HepG2 (cell line): ENCODE data around the gene MYLK.

Source experiments
- ATF4 ChIP-seq, 2 experiments: fragments of 450-650 bp in 1 of 2; sonication (generic) in 1 of 2; formaldehyde crosslinking; IDR thresholded peaks; 2 replicates each; pipeline versions ENCODE4 v1.5.0 to v1.8.0; 2020 to 2022; ENCODE audit warnings: mild to moderate bottlenecking in 1 of 2, missing genetic modification reagents in 1 of 2
- CBFB ChIP-seq: sonication (generic); formaldehyde crosslinking; IDR thresholded peaks from 2 replicates; pipeline ENCODE4 v1.4.0; 2020; ENCODE audit warnings: missing genetic modification reagents
- CTCF ChIP-seq: sonication (generic); formaldehyde crosslinking; IDR thresholded peaks from 2 replicates; pipeline ENCODE4 v1.5.0; 2020; ENCODE audit warnings: mild to moderate bottlenecking, missing genetic modification reagents, moderate library complexity
- DZIP1 ChIP-seq: sonication (generic); formaldehyde crosslinking; IDR thresholded peaks from 2 replicates; pipeline ENCODE4 v1.5.0; 2020; ENCODE audit warnings: mild to moderate bottlenecking, missing genetic modification reagents
- ETV6 ChIP-seq: sonication (generic); formaldehyde crosslinking; conservative IDR thresholded peaks from 2 replicates; pipeline ENCODE4 v1.4.0; 2020; ENCODE audit warnings: missing genetic modification reagents
- MAFK ChIP-seq, 2 experiments: IDR thresholded peaks in 1 of 2; conservative IDR thresholded peaks in 1 of 2; 2 replicates each; pipeline ENCODE4 v1.6.1; 2011; ENCODE audit warnings: improper control_type of control experiment in 2 of 2, low read length in 2 of 2
- NR2F2 ChIP-seq: IDR thresholded peaks from 2 replicates; pipeline ENCODE4 v1.6.1; 2012; ENCODE audit warnings: low read depth, inconsistent platforms, borderline replicate concordance
- REST ChIP-seq, 2 experiments: IDR thresholded peaks; 2 replicates each; pipeline ENCODE4 v1.6.1; 2011 to 2012; ENCODE audit warnings: low read length in 2 of 2, borderline replicate concordance in 1 of 2, low read depth in 1 of 2, mild to moderate bottlenecking in 1 of 2, moderate library complexity in 1 of 2
- TAF1 ChIP-seq: sonication (generic); formaldehyde crosslinking; IDR thresholded peaks from 2 replicates; pipeline ENCODE4 v1.4.0; 2020; ENCODE audit warnings: missing genetic modification reagents
- ZBTB33 ChIP-seq: sonication (generic); formaldehyde crosslinking; IDR thresholded peaks from 2 replicates; pipeline ENCODE4 v1.4.0; 2020; ENCODE audit warnings: missing genetic modification reagents
- ZNF34 ChIP-seq: sonication (generic); formaldehyde crosslinking; IDR thresholded peaks from 2 replicates; pipeline ENCODE4 v1.4.0; 2020; ENCODE audit warnings: mild to moderate bottlenecking, missing genetic modification reagents, borderline replicate concordance
- ZNF350 ChIP-seq: sonication (generic); formaldehyde crosslinking; IDR thresholded peaks from 2 replicates; pipeline ENCODE4 v1.4.0; 2020; ENCODE audit warnings: mild to moderate bottlenecking, low read depth, missing genetic modification reagents, borderline replicate concordance
- ZUFSP ChIP-seq: sonication (generic); formaldehyde crosslinking; IDR thresholded peaks from 2 replicates; pipeline ENCODE4 v1.9.0; 2021; ENCODE audit warnings: missing genetic modification reagents, mild to moderate bottlenecking, borderline replicate concordance

GRCh38 chr3:123679712-123680386, 204.3 kb downstream of the MYLK start:
- no peak for TF ChIP-seq ATF4 (CRISPR knock-in tag; IDR thresholded peaks at IDR 0.05)
- no peak for TF ChIP-seq ZNF350
- TF ChIP-seq CTCF (CRISPR knock-in tag): no peak
- TF ChIP-seq CBFB (CRISPR knock-in tag): no peak
- no peak for TF ChIP-seq MAFK (conservative IDR thresholded peaks at IDR 0.05 in 1 of 2, IDR thresholded peaks at IDR 0.05 in 1 of 2; ENCODE audit: low read length in 2 of 2)
- no peak for TF ChIP-seq DZIP1
- TF ChIP-seq TAF1 (CRISPR knock-in tag): no peak
- no peak for TF ChIP-seq ZNF34 (CRISPR knock-in tag)
- TF ChIP-seq NR2F2: no peak
- TF ChIP-seq ZBTB33 (CRISPR knock-in tag): no peak
- TF ChIP-seq ETV6 (CRISPR knock-in tag): no peak
- no peak for TF ChIP-seq REST (IDR thresholded peaks at IDR 0.05; ENCODE audit: borderline replicate concordance in 1 of 2, low read depth in 1 of 2, low read length in 2 of 2)
- TF ChIP-seq ZUFSP (CRISPR knock-in tag): no peak
